K562 (cell line): Measurements from ENCODE around the gene CRACR2B. TPM values are rescaled to one million over a fixed set of nuclear protein-coding genes. Genes with fewer than 3 reads are reported as not detected.

Source experiments
- ATAC-seq: fragments of 200-7000 bp; cut with Tn5 transposase; 3 replicates; pipeline ENCODE4 v1.9.1; 2020; ENCODE audit warnings: moderate library complexity
- BruUV-seq: library from RNA; stranded (reverse); fragments of 400-500 nt; replicated peaks from 2 replicates; lab custom pipeline; 2021; lab: Mats Ljungman, UMichigan
- CTCF ChIA-PET: fragments of 300-600 bp; formaldehyde crosslinking; extraction: SDS; loops from one replicate; lab custom pipeline; 2021; ENCODE audit warnings: low intra/inter-chr PET ratio; lab: Yijun Ruan, JAX
- POLR2A ChIA-PET: fragments of 300-600, 350-650 bp; sonication (Branson Sonifier 250); formaldehyde crosslinking; extraction: SDS; loops from one replicate; lab custom pipeline; 2021; ENCODE audit warnings: antibody characterized with exemption, inconsistent platforms; lab: Yijun Ruan, JAX
- DNase-seq, 4 experiments: peaks; one replicate each; pipeline versions ENCODE4 v3.0.0 to v3.0.0-alpha.2; 2011 to 2018; ENCODE audit warnings: low spot score in 3 of 4, mixed read lengths in 3 of 4; ENCODE audit errors: extremely low read depth in 1 of 4
- FAIRE-seq: peaks from 2 replicates; lab custom pipeline; 2011; peaks lifted over from hg19 to GRCh38; lab: Jason Lieb, UNC
- H2AFZ ChIP-seq: 2 replicates; pipeline ENCODE4 v1.6.0; 2011; ENCODE audit warnings: low read depth, low read length, control low read depth, inconsistent platforms
- H3K27ac ChIP-seq: fragments of 200-600 bp; 3 replicates; pipeline ENCODE4 v1.8.0; 2011; ENCODE audit warnings: low read depth, mild to moderate bottlenecking, control low read depth, inconsistent platforms, low read length, moderate library complexity, mixed read lengths; ENCODE audit errors: extremely low read depth
- H3K27me3 ChIP-seq, 2 experiments: fragments of 300-600 bp in 1 of 2; 2 replicates in 1 of 2; 3 replicates in 1 of 2; pipeline versions ENCODE4 v1.6.0 to v1.8.0; 2011; ENCODE audit warnings: inconsistent platforms in 2 of 2, low read length in 2 of 2, mild to moderate bottlenecking in 1 of 2, mixed read lengths in 1 of 2, moderate library complexity in 1 of 2; ENCODE audit not compliant: control insufficient read depth in 2 of 2, insufficient read depth in 2 of 2
- H3K36me3 ChIP-seq: fragments of 300-600 bp; 3 replicates; pipeline ENCODE4 v1.8.0; 2011; ENCODE audit warnings: mild to moderate bottlenecking, low read length, inconsistent platforms; ENCODE audit not compliant: control insufficient read depth, insufficient read depth
- H3K4me1 ChIP-seq, 2 experiments: fragments of 200-600 bp in 1 of 2; replicated peaks in 1 of 2; 2 replicates in 1 of 2; 3 replicates in 1 of 2; pipeline versions ENCODE4 v1.5.1 to v1.8.0; 2011; ENCODE audit warnings: inconsistent platforms in 2 of 2, low read length in 2 of 2, mild to moderate bottlenecking in 1 of 2, mixed read lengths in 1 of 2, moderate library complexity in 1 of 2; ENCODE audit not compliant: control insufficient read depth in 2 of 2, insufficient read depth in 2 of 2
- H3K4me2 ChIP-seq: 2 replicates; pipeline ENCODE4 v1.6.1; 2011; ENCODE audit warnings: low read length, control low read depth, inconsistent platforms, mixed read lengths; ENCODE audit not compliant: insufficient read depth
- H3K4me3 ChIP-seq: fragments of 200-600 bp; sonication (generic), shearing (Covaris generic); 2 replicates; pipeline ENCODE4 v1.5.1; 2016; ENCODE audit warnings: control low read depth, inconsistent platforms
- H3K79me2 ChIP-seq: fragments of 200-600 bp; 3 replicates; pipeline ENCODE4 v1.8.0; 2011; ENCODE audit warnings: low read length, inconsistent platforms; ENCODE audit not compliant: control insufficient read depth, insufficient read depth
- H3K9ac ChIP-seq, 2 experiments: 2 replicates each; pipeline versions ENCODE4 v1.6.0 to v1.6.1; 2011; ENCODE audit warnings: low read depth in 2 of 2, low read length in 2 of 2, control low read depth in 1 of 2, inconsistent platforms in 1 of 2, mild to moderate bottlenecking in 1 of 2, mixed read lengths in 1 of 2; ENCODE audit not compliant: insufficient read depth in 1 of 2
- H3K9me1 ChIP-seq: one replicate; pipeline ENCODE4 v1.6.0; 2011; ENCODE audit warnings: inconsistent platforms, mild to moderate bottlenecking, low read length, moderate library complexity; ENCODE audit not compliant: control insufficient read depth, insufficient read depth
- H3K9me3 ChIP-seq: replicated peaks from 2 replicates; pipeline ENCODE4 v1.5.1; 2011; ENCODE audit warnings: low read depth, low read length, inconsistent platforms; ENCODE audit not compliant: control insufficient read depth, insufficient read depth
- H4K20me1 ChIP-seq: replicated peaks from 2 replicates; pipeline ENCODE4 v1.6.1; 2011; ENCODE audit warnings: low read length, inconsistent platforms, mixed read lengths; ENCODE audit not compliant: control insufficient read depth, insufficient read depth
- CBFB ChIP-seq: sonication (generic); formaldehyde crosslinking; IDR thresholded peaks from 2 replicates; pipeline ENCODE4 v1.4.0; 2020; ENCODE audit warnings: mild to moderate bottlenecking, missing genetic modification reagents
- CSDE1 ChIP-seq, 2 experiments: fragments of 450-650 bp; IDR thresholded peaks; 2 replicates each; pipeline ENCODE4 v1.6.1; 2016; ENCODE audit warnings: mild to moderate bottlenecking in 1 of 2
- DPF2 ChIP-seq: fragments of 450-650 bp; IDR thresholded peaks from 2 replicates; pipeline ENCODE4 v1.6.1; 2016
- GTF2E2 ChIP-seq: fragments of 200-800 bp; sonication (Bioruptor generic); IDR thresholded peaks from 2 replicates; pipeline ENCODE4 v1.6.1; 2016; ENCODE audit warnings: missing genetic modification characterization, missing compliant biosample characterization
- ILK ChIP-seq: fragments of 450-650 bp; IDR thresholded peaks from 2 replicates; pipeline ENCODE4 v1.6.1; 2016; ENCODE audit warnings: missing genetic modification characterization, low read depth, mild to moderate bottlenecking, missing compliant biosample characterization, moderate library complexity, borderline replicate concordance
- LARP7 ChIP-seq: fragments of 450-650 bp; IDR thresholded peaks from 2 replicates; pipeline ENCODE4 v1.6.1; 2016
- MLX ChIP-seq, 2 experiments: fragments of 450-650 bp in 1 of 2; sonication (generic) in 1 of 2; formaldehyde crosslinking; conservative IDR thresholded peaks; 2 replicates each; pipeline versions ENCODE4 v1.4.0 to v1.8.1; 2020 to 2022; ENCODE audit warnings: mild to moderate bottlenecking in 1 of 2, missing genetic modification reagents in 1 of 2
- MYBL2 ChIP-seq, 2 experiments: fragments of 450-650 bp in 1 of 2; sonication (generic) in 1 of 2; formaldehyde crosslinking in 1 of 2; IDR thresholded peaks; 2 replicates each; pipeline versions ENCODE4 v1.6.1 to v1.8.1; 2017 to 2022; ENCODE audit warnings: borderline replicate concordance in 1 of 2, inconsistent platforms in 1 of 2, low read depth in 1 of 2, mild to moderate bottlenecking in 1 of 2, missing genetic modification reagents in 1 of 2, moderate library complexity in 1 of 2
- POLR2AphosphoS5 ChIP-seq: IDR thresholded peaks from 2 replicates; pipeline ENCODE4 v1.6.1; 2011; ENCODE audit warnings: mild to moderate bottlenecking, low read depth, low read length, moderate library complexity; ENCODE audit not compliant: control insufficient read depth, insufficient read depth
- POLR2H ChIP-seq: IDR thresholded peaks from 2 replicates; pipeline ENCODE4 v1.6.1; 2016; ENCODE audit warnings: missing genetic modification characterization, low read depth, mild to moderate bottlenecking, control low read depth, missing compliant biosample characterization, moderate library complexity
- UBTF ChIP-seq, 2 experiments: IDR thresholded peaks; 2 replicates each; pipeline ENCODE4 v1.6.1; 2012; ENCODE audit warnings: improper control_type of control experiment in 2 of 2, low read depth in 2 of 2, low read length in 2 of 2, borderline replicate concordance in 1 of 2
- ZBTB12 ChIP-seq: fragments of 250-450 bp; sonication (Bioruptor Pico); IDR thresholded peaks from 2 replicates; pipeline ENCODE4 v1.4.0; 2020
- ZNF174 ChIP-seq: fragments of 250-450 bp; sonication (Bioruptor Pico); IDR thresholded peaks from 2 replicates; pipeline ENCODE4 v1.4.0; 2020; ENCODE audit warnings: mild to moderate bottlenecking
- ZNF277 ChIP-seq: fragments of 250-450 bp; sonication (Bioruptor Pico); IDR thresholded peaks from 2 replicates; pipeline ENCODE4 v1.8.0; 2022; ENCODE audit warnings: inconsistent platforms, mild to moderate bottlenecking, moderate library complexity, borderline replicate concordance
- WGBS: fragments of 100-300 bp; shearing (Covaris generic); methylation state at CpG from one replicate; pipeline ENCODE4 v1.1.6; 2016; ENCODE audit warnings: low coverage, mixed read lengths; ENCODE audit not compliant: insufficient coverage; ENCODE audit errors: missing lambda C conversion rate; 5-methylcytosine and 5-hydroxymethylcytosine counted together
- in situ Hi-C: fragments of 300-500 bp; cut with MboI; formaldehyde crosslinking; loops from 4 replicates; pipeline ENCODE4 v1.15.0; 2018; ENCODE audit warnings: inconsistent platforms, mixed read lengths
- intact Hi-C: fragments of 100-400 bp; cut with micrococcal nuclease; formaldehyde crosslinking; loops from 2 replicates; pipeline ENCODE4 v1.14.2; 2022
- polyA plus RNA-seq, 8 experiments: library from polyadenylated mRNA; depleted of rRNA in 4 of 8; stranded (reverse) in 5 of 8; unstranded in 3 of 8; fragments of >200 nt; fragmentation: Nextera tagmentation in 2 of 8; fragmentation: Illumina TruSeq in 1 of 8; extraction: Ambion mirVana in 2 of 8; extraction: Trizol in 1 of 8; gene quantifications; 2 replicates each; pipeline versions ENCODE4 v1.2.1 to v1.2.3, GENCODE V29; 2011 to 2014; ENCODE audit warnings: inconsistent platforms in 1 of 8, missing spikeins in 1 of 8
- total RNA-seq, 7 experiments: library from RNA; depleted of rRNA in 6 of 7; stranded (reverse); fragments of >200 nt in 6 of 7; fragmentation: Illumina TruSeq in 2 of 7; extraction: Trizol in 2 of 7; gene quantifications; 2 replicates each; pipeline versions ENCODE4 v1.2.1 to v1.2.3, GENCODE V29; 2011 to 2021; ENCODE audit warnings: low replicate concordance in 1 of 7

The CRACR2B gene
- total and polyA plus RNA-seq, 9 of the 15 experiments (the other 6 are each of a cell fraction or from before 2014, with no cell fraction given) = 0.10 to 51.0 (median 6.0) TPM

GRCh38 chr11:826836-827145, 928 bp upstream of the CRACR2B start:
- Histone ChIP-seq H3K9me3 (no peaks in the 10 kb centered on the region), H3K36me3 (peaks cover 35% of the 10 kb centered on the region; the same call in 1 of the 3 replicates), H3K27me3 (no peaks in the 10 kb centered on the region), H3K9ac (peak overlapping the region; percentile 75 to 94), H3K4me2 (peak overlapping the region; percentile 80), H4K20me1 (no peaks in the 10 kb centered on the region), H3K4me3 (peak overlapping the region; percentile 52), H2AFZ (peak overlapping the region; percentile 95), H3K79me2 (peaks cover 5% of the 10 kb centered on the region; the same call in 2 of the 3 replicates), H3K9me1 (peaks cover 5% of the 10 kb centered on the region), H3K4me1 (peaks cover 24 to 93% of the 10 kb centered on the region in 2 experiments), H3K27ac (peak overlapping the region; percentile 85)
- in situ Hi-C loops = no loop called here
- CTCF ChIA-PET = no interaction called here
- no TSS peak for BruUV-seq
- WGBS = 1% methylated on average over 19 of the region's 22 CpGs
- DNase-seq = peak in 2 of 4 experiments; percentile 46 to 57
- intact Hi-C loops = no loop called here
- ATAC-seq = peak; percentile 60
- FAIRE-seq = no peak
- POLR2A ChIA-PET = interaction anchor here (0.6 to 0.9 kb wide), 2 partner anchors 14 to 738 kb away, joined by 3 read pairs; no protein-coding TSS in a partner anchor
- TF ChIP-seq MYBL2 (IDR thresholded peaks at IDR 0.05; ENCODE audit: low read depth) = no peak
- no peak for TF ChIP-seq MYBL2 (CRISPR knock-in tag; IDR thresholded peaks at IDR 0.05; ENCODE audit: borderline replicate concordance)
- TF ChIP-seq ZNF277 (CRISPR knock-in tag) = no peak
- TF ChIP-seq MLX (CRISPR knock-in tag; conservative IDR thresholded peaks at IDR 0.05) = no peak
- no peak for TF ChIP-seq POLR2AphosphoS5
- no peak; a peak in 1 of 4 replicates for TF ChIP-seq UBTF (IDR thresholded peaks at IDR 0.05; ENCODE audit: borderline replicate concordance in 1 of 2, low read depth in 2 of 2, low read length in 2 of 2)
- TF ChIP-seq CSDE1 (IDR thresholded peaks at IDR 0.05) = no peak
- TF ChIP-seq ZBTB12 (CRISPR knock-in tag) = no peak
- no peak for TF ChIP-seq CBFB (CRISPR knock-in tag)
- TF ChIP-seq DPF2 = 0 out of 2 replicates have a peak, but pooled peaks have one; percentile 2
- no peak for TF ChIP-seq LARP7
- TF ChIP-seq ILK (tag) = no peak
- no peak for TF ChIP-seq ZNF174 (CRISPR knock-in tag)
- TF ChIP-seq GTF2E2 (tag) = no peak
- TF ChIP-seq POLR2H (tag) = 0 out of 2 replicates have a peak, but pooled peaks have one; percentile 5
